Esophagus muscularis mucosa (tissue), 3 donors: ENCODE results near the gene MECR.

Experiments used
- CTCF ChIP-seq, 3 experiments: fragments of 200-600 bp in 2 of 3; fragments of 450-650 bp in 1 of 3; sonication (generic) in 2 of 3; IDR thresholded peaks; one replicate each; pipeline ENCODE4 v1.5.1; 2017 to 2019; ENCODE audit warnings: antibody characterized with exemption in 3 of 3, mild to moderate bottlenecking in 2 of 3, moderate library complexity in 1 of 3
- POLR2A ChIP-seq: fragments of 450-650 bp; IDR thresholded peaks from one replicate; pipeline ENCODE4 v1.6.1; 2017; ENCODE audit warnings: antibody characterized with exemption, moderate library complexity, mild to moderate bottlenecking, low read depth

- no peak for TF ChIP-seq CTCF (IDR thresholded peaks at IDR 0.05)
- no peak for TF ChIP-seq POLR2A
Measured at GRCh38 chr1:29279406-29279805, 48.7 kb upstream of the MECR start.
